GM12878 (cell line): ENCODE data around the gene ITPR2. TPM values are rescaled to one million over a fixed set of nuclear protein-coding genes. Genes with fewer than 3 reads are reported as not detected.

Source experiments
- ATAC-seq: fragments of 200-7000 bp; cut with Tn5 transposase; 3 replicates; pipeline ENCODE4 v1.9.1; 2020; ENCODE audit warnings: mild to moderate bottlenecking, moderate library complexity
- BruUV-seq: library from RNA; stranded (reverse); fragments of 400-500 nt; replicated peaks from 2 replicates; lab custom pipeline; 2021; lab: Mats Ljungman, UMichigan
- CTCF ChIA-PET: fragments of 300-600 bp; sonication (Branson Sonifier 250); formaldehyde crosslinking; extraction: SDS; loops from one replicate; lab custom pipeline; 2021; ENCODE audit warnings: inconsistent platforms; lab: Yijun Ruan, JAX
- POLR2A ChIA-PET: fragments of 350-600 bp; formaldehyde crosslinking; extraction: SDS; loops from one replicate; lab custom pipeline; 2021; ENCODE audit warnings: inconsistent platforms; lab: Charles Lee
- RAD21 ChIA-PET: fragments of 300-600 bp; sonication (Branson Sonifier 250); formaldehyde crosslinking; loops from one replicate; lab custom pipeline; 2023; ENCODE audit warnings: antibody characterized with exemption; ENCODE audit not compliant: unreplicated experiment; lab: Charles Lee
- SMC1A ChIA-PET: fragments of 300-600 bp; sonication (Branson Sonifier 250); formaldehyde crosslinking; loops from one replicate; lab custom pipeline; 2023; ENCODE audit not compliant: unreplicated experiment, uncharacterized antibody; lab: Charles Lee
- DNase-seq: peaks from one replicate; pipeline ENCODE4 v3.0.0-alpha.2; 2011; ENCODE audit warnings: low read depth, low spot score
- FAIRE-seq: peaks from 3 replicates; lab custom pipeline; 2011; peaks lifted over from hg19 to GRCh38; lab: Jason Lieb, UNC
- H2AFZ ChIP-seq: 2 replicates; pipeline ENCODE4 v1.6.0; 2011; ENCODE audit warnings: low read depth, low read length, control low read depth; ENCODE audit not compliant: control insufficient read depth
- H3K27ac ChIP-seq: 2 replicates; pipeline ENCODE4 v1.5.1; 2011; ENCODE audit warnings: control low read depth; ENCODE audit not compliant: control insufficient read depth, insufficient read depth
- H3K27me3 ChIP-seq, 2 experiments: replicated peaks in 1 of 2; 2 replicates each; pipeline versions ENCODE4 v1.6.0 to v1.6.1; 2011; ENCODE audit warnings: low read length in 1 of 2; ENCODE audit not compliant: control insufficient read depth in 2 of 2, insufficient read depth in 2 of 2
- H3K36me3 ChIP-seq, 2 experiments: 2 replicates each; pipeline ENCODE4 v1.5.1; 2011; ENCODE audit warnings: low read length in 1 of 2; ENCODE audit not compliant: control insufficient read depth in 2 of 2, insufficient read depth in 2 of 2
- H3K4me1 ChIP-seq: 2 replicates; pipeline ENCODE4 v1.6.1; 2011; ENCODE audit warnings: mild to moderate bottlenecking, low read length, moderate library complexity, mixed read lengths; ENCODE audit not compliant: control insufficient read depth, insufficient read depth
- H3K4me2 ChIP-seq: 2 replicates; pipeline ENCODE4 v1.6.0; 2011; ENCODE audit warnings: control low read depth; ENCODE audit not compliant: control insufficient read depth, insufficient read depth
- H3K4me3 ChIP-seq: fragments of 200-600 bp; sonication (generic); 2 replicates; pipeline ENCODE4 v1.5.1; 2016
- H3K79me2 ChIP-seq: 2 replicates; pipeline ENCODE4 v1.6.0; 2011; ENCODE audit warnings: low read length; ENCODE audit not compliant: control insufficient read depth, insufficient read depth
- H3K9ac ChIP-seq: 2 replicates; pipeline ENCODE4 v1.8.0; 2011; ENCODE audit warnings: low read length, control low read depth, mixed read lengths; ENCODE audit not compliant: control insufficient read depth, insufficient read depth
- H3K9me3 ChIP-seq: replicated peaks from 3 replicates; pipeline ENCODE4 v1.5.1; 2011; ENCODE audit warnings: mild to moderate bottlenecking, low read length; ENCODE audit not compliant: control insufficient read depth, insufficient read depth
- H4K20me1 ChIP-seq: 2 replicates; pipeline ENCODE4 v1.6.0; 2011; ENCODE audit not compliant: control insufficient read depth, insufficient read depth
- E2F4 ChIP-seq: IDR thresholded peaks from 2 replicates; pipeline ENCODE4 v1.6.1; 2012; ENCODE audit warnings: low read depth, low read length, improper control_type of control experiment
- E4F1 ChIP-seq: fragments of 450-650 bp; IDR thresholded peaks from 2 replicates; pipeline ENCODE4 v1.6.1; 2018; ENCODE audit warnings: borderline replicate concordance, mild to moderate bottlenecking; ENCODE audit not compliant: partially characterized antibody
- GABPA ChIP-seq: IDR thresholded peaks from 2 replicates; pipeline ENCODE4 v1.6.1; 2014; ENCODE audit warnings: antibody characterized with exemption, low read depth, mild to moderate bottlenecking, inconsistent platforms
- PAX8 ChIP-seq: fragments of 450-650 bp; IDR thresholded peaks from 2 replicates; pipeline ENCODE4 v1.6.1; 2017; ENCODE audit warnings: mild to moderate bottlenecking, moderate library complexity
- POLR2AphosphoS5 ChIP-seq: IDR thresholded peaks from 2 replicates; pipeline ENCODE4 v1.6.1; 2011; ENCODE audit warnings: mild to moderate bottlenecking, low read length, inconsistent platforms
- RBBP5 ChIP-seq: fragments of 200-600 bp; sonication (generic); conservative IDR thresholded peaks from 2 replicates; pipeline ENCODE4 v1.6.1; 2016
- RUNX3 ChIP-seq: IDR thresholded peaks from 2 replicates; pipeline ENCODE4 v1.6.1; 2012; ENCODE audit warnings: low read length, inconsistent platforms
- TCF12 ChIP-seq: IDR thresholded peaks from 2 replicates; pipeline ENCODE4 v1.6.1; 2011; ENCODE audit warnings: low read depth, mild to moderate bottlenecking, low read length
- ZBED1 ChIP-seq: IDR thresholded peaks from 2 replicates; pipeline ENCODE4 v1.6.1; 2016; ENCODE audit warnings: borderline replicate concordance
- ZNF384 ChIP-seq: IDR thresholded peaks from 2 replicates; pipeline ENCODE4 v1.6.1; 2012; ENCODE audit warnings: low read depth, mild to moderate bottlenecking, low read length, improper control_type of control experiment, borderline replicate concordance
- WGBS: methylation state at CpG from one replicate; pipeline ENCODE4 v1.1.6; 2016; ENCODE audit warnings: low lambda C conversion rate; ENCODE audit not compliant: insufficient replicate concordance, insufficient coverage; ENCODE audit errors: missing lambda C conversion rate; 5-methylcytosine and 5-hydroxymethylcytosine counted together
- in situ Hi-C: fragments of 300-500 bp; cut with MboI; formaldehyde crosslinking; loops from 9 replicates; pipeline ENCODE4 v1.14.3; 2018; ENCODE audit warnings: mixed read lengths
- intact Hi-C: fragments of 100-400 bp; cut with micrococcal nuclease; formaldehyde crosslinking; loops from one replicate; pipeline ENCODE4 v1.14.2; 2022; ENCODE audit not compliant: unreplicated experiment
- polyA plus RNA-seq, 11 experiments: library from polyadenylated mRNA; depleted of rRNA in 4 of 11; unstranded in 6 of 11; stranded (reverse) in 5 of 11; fragments of >200 nt; fragmentation: Nextera tagmentation in 4 of 11; fragmentation: Illumina TruSeq in 1 of 11; extraction: Ambion mirVana in 4 of 11; extraction: Trizol in 1 of 11; gene quantifications; 1 replicate in 1 of 11; 2 replicates in 10 of 11; pipeline versions ENCODE4 v1.2.1 to v1.2.3, GENCODE V29; 2011 to 2016; ENCODE audit warnings: inconsistent platforms in 2 of 11, missing spikeins in 2 of 11, low read depth in 1 of 11
- total RNA-seq, 4 experiments: library from RNA; depleted of rRNA in 3 of 4; stranded (reverse); fragments of >200 nt in 3 of 4; fragmentation: Illumina TruSeq in 1 of 4; extraction: Trizol in 1 of 4; gene quantifications; 2 replicates each; pipeline versions ENCODE4 v1.2.1 to v1.2.3, GENCODE V29; 2013 to 2021
- TF ChIP-seq, protein P1 (sequence below): fragments of 450-650 bp; formaldehyde crosslinking; IDR thresholded peaks from 2 replicates; pipeline ENCODE4 v1.4.0; 2020; ENCODE audit warnings: mild to moderate bottlenecking, moderate library complexity
- TF ChIP-seq, protein P2 (sequence below): fragments of 450-650 bp; formaldehyde crosslinking; IDR thresholded peaks from 2 replicates; pipeline ENCODE4 v1.5.0; 2022; ENCODE audit warnings: mild to moderate bottlenecking, missing genetic modification characterization

ITPR2 gene
- total and polyA plus RNA-seq, 10 of the 15 experiments (the other 5 are each of a cell fraction or from before 2014, with no cell fraction given): 7.5 to 76.2 (median 47.1) TPM

GRCh38 chr12:26595806-26596205 lies 237.2 kb downstream of the ITPR2 start (continued):
- TF ChIP-seq, protein P1, sequence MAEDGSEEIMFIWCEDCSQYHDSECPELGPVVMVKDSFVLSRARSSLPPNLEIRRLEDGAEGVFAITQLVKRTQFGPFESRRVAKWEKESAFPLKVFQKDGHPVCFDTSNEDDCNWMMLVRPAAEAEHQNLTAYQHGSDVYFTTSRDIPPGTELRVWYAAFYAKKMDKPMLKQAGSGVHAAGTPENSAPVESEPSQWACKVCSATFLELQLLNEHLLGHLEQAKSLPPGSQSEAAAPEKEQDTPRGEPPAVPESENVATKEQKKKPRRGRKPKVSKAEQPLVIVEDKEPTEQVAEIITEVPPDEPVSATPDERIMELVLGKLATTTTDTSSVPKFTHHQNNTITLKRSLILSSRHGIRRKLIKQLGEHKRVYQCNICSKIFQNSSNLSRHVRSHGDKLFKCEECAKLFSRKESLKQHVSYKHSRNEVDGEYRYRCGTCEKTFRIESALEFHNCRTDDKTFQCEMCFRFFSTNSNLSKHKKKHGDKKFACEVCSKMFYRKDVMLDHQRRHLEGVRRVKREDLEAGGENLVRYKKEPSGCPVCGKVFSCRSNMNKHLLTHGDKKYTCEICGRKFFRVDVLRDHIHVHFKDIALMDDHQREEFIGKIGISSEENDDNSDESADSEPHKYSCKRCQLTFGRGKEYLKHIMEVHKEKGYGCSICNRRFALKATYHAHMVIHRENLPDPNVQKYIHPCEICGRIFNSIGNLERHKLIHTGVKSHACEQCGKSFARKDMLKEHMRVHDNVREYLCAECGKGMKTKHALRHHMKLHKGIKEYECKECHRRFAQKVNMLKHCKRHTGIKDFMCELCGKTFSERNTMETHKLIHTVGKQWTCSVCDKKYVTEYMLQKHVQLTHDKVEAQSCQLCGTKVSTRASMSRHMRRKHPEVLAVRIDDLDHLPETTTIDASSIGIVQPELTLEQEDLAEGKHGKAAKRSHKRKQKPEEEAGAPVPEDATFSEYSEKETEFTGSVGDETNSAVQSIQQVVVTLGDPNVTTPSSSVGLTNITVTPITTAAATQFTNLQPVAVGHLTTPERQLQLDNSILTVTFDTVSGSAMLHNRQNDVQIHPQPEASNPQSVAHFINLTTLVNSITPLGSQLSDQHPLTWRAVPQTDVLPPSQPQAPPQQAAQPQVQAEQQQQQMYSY (CRISPR knock-in tag): no peak
- TF ChIP-seq, all 136 proteins: peak for 0

- RAD21 ChIA-PET: no interaction called here
- no peak for DNase-seq
- in situ Hi-C loops (no loop called here), intact Hi-C loops (no loop called here)
- H3K27ac ChIP-seq: no peak overlapping the region
- CTCF ChIA-PET: no interaction called here
- H3K79me2 ChIP-seq: no peaks in the 10 kb centered on the region
- no peak overlapping the region for H3K4me2 ChIP-seq
- POLR2A ChIA-PET: no interaction called here
- SMC1A ChIA-PET: no interaction called here
- no peak for FAIRE-seq
- H3K4me1 ChIP-seq: peaks cover 4% of the 10 kb centered on the region
- no peak overlapping the region for H3K9ac ChIP-seq
- H3K4me3 ChIP-seq: no peak overlapping the region
- no peaks in the 10 kb centered on the region for H3K27me3 ChIP-seq
- no peak overlapping the region for H2AFZ ChIP-seq
- no peaks in the 10 kb centered on the region for H3K9me3 ChIP-seq
- no peaks in the 10 kb centered on the region for H4K20me1 ChIP-seq
- no TSS peak for BruUV-seq
- no peak for ATAC-seq
- WGBS: 96% methylated on average over 2 of the region's 2 CpGs
- H3K36me3 ChIP-seq: peaks cover 3 to 13% of the 10 kb centered on the region in 2 experiments; a peak in 3 of 4 replicates
- TF ChIP-seq RUNX3 (no peak), TCF12 (no peak), E2F4 (no peak), ZNF384 (no peak), RBBP5 (no peak), ZBED1 (no peak), PAX8 (no peak), POLR2AphosphoS5 (no peak), E4F1 (no peak), GABPA (no peak)
- TF ChIP-seq, protein P2, sequence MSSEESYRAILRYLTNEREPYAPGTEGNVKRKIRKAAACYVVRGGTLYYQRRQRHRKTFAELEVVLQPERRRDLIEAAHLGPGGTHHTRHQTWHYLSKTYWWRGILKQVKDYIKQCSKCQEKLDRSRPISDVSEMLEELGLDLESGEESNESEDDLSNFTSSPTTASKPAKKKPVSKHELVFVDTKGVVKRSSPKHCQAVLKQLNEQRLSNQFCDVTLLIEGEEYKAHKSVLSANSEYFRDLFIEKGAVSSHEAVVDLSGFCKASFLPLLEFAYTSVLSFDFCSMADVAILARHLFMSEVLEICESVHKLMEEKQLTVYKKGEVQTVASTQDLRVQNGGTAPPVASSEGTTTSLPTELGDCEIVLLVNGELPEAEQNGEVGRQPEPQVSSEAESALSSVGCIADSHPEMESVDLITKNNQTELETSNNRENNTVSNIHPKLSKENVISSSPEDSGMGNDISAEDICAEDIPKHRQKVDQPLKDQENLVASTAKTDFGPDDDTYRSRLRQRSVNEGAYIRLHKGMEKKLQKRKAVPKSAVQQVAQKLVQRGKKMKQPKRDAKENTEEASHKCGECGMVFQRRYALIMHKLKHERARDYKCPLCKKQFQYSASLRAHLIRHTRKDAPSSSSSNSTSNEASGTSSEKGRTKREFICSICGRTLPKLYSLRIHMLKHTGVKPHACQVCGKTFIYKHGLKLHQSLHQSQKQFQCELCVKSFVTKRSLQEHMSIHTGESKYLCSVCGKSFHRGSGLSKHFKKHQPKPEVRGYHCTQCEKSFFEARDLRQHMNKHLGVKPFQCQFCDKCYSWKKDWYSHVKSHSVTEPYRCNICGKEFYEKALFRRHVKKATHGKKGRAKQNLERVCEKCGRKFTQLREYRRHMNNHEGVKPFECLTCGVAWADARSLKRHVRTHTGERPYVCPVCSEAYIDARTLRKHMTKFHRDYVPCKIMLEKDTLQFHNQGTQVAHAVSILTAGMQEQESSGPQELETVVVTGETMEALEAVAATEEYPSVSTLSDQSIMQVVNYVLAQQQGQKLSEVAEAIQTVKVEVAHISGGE (CRISPR knock-in tag): no peak
Observed at GRCh38 chr12:26580619-26581018, 252.4 kb downstream of the ITPR2 start.
